ENCODE data around the gene CD99. TPM values are rescaled to one million over a fixed set of nuclear protein-coding genes. Genes with fewer than 3 reads are reported as not detected.

The CD99 gene
- total RNA-seq, 1 donor from 2014 or later: 282 TPM

DNA sequence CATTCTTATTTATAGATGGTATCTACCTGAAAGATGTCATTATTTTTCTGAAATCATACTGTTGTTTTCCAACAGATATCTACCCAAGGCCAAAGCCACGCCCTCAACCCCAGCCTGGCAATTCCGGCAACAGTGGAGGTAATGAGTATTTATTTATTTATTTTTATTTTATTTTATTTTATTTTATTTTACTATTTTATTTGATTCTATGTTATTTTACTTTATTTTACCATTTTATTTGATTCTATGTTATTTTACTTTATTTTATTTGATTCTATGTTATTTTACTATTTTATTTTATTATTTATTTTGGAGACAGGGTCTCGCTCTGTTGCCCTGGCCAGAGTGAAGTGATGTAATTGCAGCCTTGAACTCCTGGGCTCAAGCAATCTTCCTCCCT is 98.5 kb downstream of the CD99 start:
- no peak overlapping the region for H3K27ac ChIP-seq
- no peaks in the 10 kb centered on the region for H3K27me3 ChIP-seq
- TF ChIP-seq, protein P1, sequence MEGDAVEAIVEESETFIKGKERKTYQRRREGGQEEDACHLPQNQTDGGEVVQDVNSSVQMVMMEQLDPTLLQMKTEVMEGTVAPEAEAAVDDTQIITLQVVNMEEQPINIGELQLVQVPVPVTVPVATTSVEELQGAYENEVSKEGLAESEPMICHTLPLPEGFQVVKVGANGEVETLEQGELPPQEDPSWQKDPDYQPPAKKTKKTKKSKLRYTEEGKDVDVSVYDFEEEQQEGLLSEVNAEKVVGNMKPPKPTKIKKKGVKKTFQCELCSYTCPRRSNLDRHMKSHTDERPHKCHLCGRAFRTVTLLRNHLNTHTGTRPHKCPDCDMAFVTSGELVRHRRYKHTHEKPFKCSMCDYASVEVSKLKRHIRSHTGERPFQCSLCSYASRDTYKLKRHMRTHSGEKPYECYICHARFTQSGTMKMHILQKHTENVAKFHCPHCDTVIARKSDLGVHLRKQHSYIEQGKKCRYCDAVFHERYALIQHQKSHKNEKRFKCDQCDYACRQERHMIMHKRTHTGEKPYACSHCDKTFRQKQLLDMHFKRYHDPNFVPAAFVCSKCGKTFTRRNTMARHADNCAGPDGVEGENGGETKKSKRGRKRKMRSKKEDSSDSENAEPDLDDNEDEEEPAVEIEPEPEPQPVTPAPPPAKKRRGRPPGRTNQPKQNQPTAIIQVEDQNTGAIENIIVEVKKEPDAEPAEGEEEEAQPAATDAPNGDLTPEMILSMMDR (IDR thresholded peaks at IDR 0.05): no peak
- TF ChIP-seq POLR2A (IDR thresholded peaks at IDR 0.05) (no peak), POLR2AphosphoS5 (IDR thresholded peaks at IDR 0.05; ENCODE audit: insufficient read depth in 1 of 2, low read depth in 1 of 2) (no peak)
- H3K4me1 ChIP-seq: no peaks in the 10 kb centered on the region
- H3K4me3 ChIP-seq: no peak overlapping the region
- intact Hi-C loops (cut with DNase I): no loop called here
- no peaks in the 10 kb centered on the region for H3K9me3 ChIP-seq
- no peaks in the 10 kb centered on the region for H3K36me3 ChIP-seq
- DNase-seq (ENCODE audit: extremely low spot score in 2 of 2): no peak

Other genes starting within 250 kb of the CD99 start
- 26.0 TPM for gene DHRSX, start 190.3 kb upstream of the CD99 start, total RNA-seq
- 32.7 TPM for gene ZBED1, start 190.3 kb upstream of the CD99 start, total RNA-seq
- 5.9 TPM for gene XG, start 60.7 kb downstream of the CD99 start, total RNA-seq
- 15.7 TPM for gene GYG2, start 137.6 kb downstream of the CD99 start, total RNA-seq
- 14.0 TPM for gene ARSD, start 238.0 kb downstream of the CD99 start, total RNA-seq

All from vagina (tissue), 2 donors.